ENCODE measurements around the gene EIF5AL1.

DNA sequence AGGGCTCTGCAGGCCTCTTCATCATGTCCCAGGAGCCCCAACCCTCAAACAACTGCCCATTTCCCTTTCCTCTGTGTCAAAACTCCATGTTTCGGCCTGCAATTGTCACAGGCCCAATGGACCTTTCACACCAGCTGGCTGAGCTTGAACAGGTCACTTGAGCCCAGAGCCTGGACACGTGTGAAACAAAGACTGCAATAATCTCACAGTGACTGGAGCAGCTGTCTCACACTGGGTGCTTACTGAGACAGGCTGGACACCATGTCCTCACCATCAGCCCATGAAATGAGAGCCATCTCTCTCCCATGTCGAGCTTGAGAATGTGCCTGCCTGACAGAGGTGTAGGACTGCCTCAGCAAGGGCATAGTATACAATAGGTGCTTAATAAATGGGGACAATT, 19.5 kb upstream of the EIF5AL1 start:
- no peak for TF ChIP-seq JUN (IDR thresholded peaks at IDR 0.05; ENCODE audit: borderline replicate concordance, low read depth, low read length)
- TF ChIP-seq JUN (CRISPR knock-in tag; IDR thresholded peaks at IDR 0.05; ENCODE audit: borderline replicate concordance): no peak
- TF ChIP-seq, protein P1, sequence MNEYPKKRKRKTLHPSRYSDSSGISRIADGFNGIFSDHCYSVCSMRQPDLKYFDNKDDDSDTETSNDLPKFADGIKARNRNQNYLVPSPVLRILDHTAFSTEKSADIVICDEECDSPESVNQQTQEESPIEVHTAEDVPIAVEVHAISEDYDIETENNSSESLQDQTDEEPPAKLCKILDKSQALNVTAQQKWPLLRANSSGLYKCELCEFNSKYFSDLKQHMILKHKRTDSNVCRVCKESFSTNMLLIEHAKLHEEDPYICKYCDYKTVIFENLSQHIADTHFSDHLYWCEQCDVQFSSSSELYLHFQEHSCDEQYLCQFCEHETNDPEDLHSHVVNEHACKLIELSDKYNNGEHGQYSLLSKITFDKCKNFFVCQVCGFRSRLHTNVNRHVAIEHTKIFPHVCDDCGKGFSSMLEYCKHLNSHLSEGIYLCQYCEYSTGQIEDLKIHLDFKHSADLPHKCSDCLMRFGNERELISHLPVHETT (CRISPR knock-in tag; conservative IDR thresholded peaks at IDR 0.05 in 1 of 2, IDR thresholded peaks at IDR 0.05 in 1 of 2): no peak
- TF ChIP-seq, protein P2, sequence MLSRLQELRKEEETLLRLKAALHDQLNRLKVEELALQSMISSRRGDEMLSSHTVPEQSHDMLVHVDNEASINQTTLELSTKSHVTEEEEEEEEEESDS (CRISPR knock-in tag; IDR thresholded peaks at IDR 0.05): no peak
- TF ChIP-seq ARID2 (IDR thresholded peaks at IDR 0.05): no peak
- no peak for TF ChIP-seq ETS2 (tag; IDR thresholded peaks at IDR 0.05; ENCODE audit: borderline replicate concordance, poor library complexity, severe bottlenecking)
- TF ChIP-seq, protein P3, sequence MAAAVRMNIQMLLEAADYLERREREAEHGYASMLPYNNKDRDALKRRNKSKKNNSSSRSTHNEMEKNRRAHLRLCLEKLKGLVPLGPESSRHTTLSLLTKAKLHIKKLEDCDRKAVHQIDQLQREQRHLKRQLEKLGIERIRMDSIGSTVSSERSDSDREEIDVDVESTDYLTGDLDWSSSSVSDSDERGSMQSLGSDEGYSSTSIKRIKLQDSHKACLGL (CRISPR knock-in tag; IDR thresholded peaks at IDR 0.05; ENCODE audit: borderline replicate concordance, poor library complexity, severe bottlenecking): no peak
- TF ChIP-seq, protein P4, sequence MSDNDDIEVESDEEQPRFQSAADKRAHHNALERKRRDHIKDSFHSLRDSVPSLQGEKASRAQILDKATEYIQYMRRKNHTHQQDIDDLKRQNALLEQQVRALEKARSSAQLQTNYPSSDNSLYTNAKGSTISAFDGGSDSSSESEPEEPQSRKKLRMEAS (CRISPR knock-in tag; IDR thresholded peaks at IDR 0.05): no peak
- TF ChIP-seq, protein P5, sequence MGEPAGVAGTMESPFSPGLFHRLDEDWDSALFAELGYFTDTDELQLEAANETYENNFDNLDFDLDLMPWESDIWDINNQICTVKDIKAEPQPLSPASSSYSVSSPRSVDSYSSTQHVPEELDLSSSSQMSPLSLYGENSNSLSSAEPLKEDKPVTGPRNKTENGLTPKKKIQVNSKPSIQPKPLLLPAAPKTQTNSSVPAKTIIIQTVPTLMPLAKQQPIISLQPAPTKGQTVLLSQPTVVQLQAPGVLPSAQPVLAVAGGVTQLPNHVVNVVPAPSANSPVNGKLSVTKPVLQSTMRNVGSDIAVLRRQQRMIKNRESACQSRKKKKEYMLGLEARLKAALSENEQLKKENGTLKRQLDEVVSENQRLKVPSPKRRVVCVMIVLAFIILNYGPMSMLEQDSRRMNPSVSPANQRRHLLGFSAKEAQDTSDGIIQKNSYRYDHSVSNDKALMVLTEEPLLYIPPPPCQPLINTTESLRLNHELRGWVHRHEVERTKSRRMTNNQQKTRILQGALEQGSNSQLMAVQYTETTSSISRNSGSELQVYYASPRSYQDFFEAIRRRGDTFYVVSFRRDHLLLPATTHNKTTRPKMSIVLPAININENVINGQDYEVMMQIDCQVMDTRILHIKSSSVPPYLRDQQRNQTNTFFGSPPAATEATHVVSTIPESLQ (CRISPR knock-in tag; IDR thresholded peaks at IDR 0.05): no peak
- TF ChIP-seq FIP1L1 (IDR thresholded peaks at IDR 0.05; ENCODE audit: low read depth, low read length, poor library complexity, severe bottlenecking): no peak
- no peak for TF ChIP-seq MYC (IDR thresholded peaks at IDR 0.05; ENCODE audit: low read depth, low read length)
- TF ChIP-seq MYC (CRISPR knock-in tag; IDR thresholded peaks at IDR 0.05; ENCODE audit: borderline replicate concordance, low read depth): no peak
- TF ChIP-seq KLF1 (tag; IDR thresholded peaks at IDR 0.05): no peak
- TF ChIP-seq, protein P6, sequence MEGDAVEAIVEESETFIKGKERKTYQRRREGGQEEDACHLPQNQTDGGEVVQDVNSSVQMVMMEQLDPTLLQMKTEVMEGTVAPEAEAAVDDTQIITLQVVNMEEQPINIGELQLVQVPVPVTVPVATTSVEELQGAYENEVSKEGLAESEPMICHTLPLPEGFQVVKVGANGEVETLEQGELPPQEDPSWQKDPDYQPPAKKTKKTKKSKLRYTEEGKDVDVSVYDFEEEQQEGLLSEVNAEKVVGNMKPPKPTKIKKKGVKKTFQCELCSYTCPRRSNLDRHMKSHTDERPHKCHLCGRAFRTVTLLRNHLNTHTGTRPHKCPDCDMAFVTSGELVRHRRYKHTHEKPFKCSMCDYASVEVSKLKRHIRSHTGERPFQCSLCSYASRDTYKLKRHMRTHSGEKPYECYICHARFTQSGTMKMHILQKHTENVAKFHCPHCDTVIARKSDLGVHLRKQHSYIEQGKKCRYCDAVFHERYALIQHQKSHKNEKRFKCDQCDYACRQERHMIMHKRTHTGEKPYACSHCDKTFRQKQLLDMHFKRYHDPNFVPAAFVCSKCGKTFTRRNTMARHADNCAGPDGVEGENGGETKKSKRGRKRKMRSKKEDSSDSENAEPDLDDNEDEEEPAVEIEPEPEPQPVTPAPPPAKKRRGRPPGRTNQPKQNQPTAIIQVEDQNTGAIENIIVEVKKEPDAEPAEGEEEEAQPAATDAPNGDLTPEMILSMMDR (IDR thresholded peaks at IDR 0.05 in 2 of 3, conservative IDR thresholded peaks at IDR 0.05 in 1 of 3; ENCODE audit: insufficient read depth in 2 of 3, low read depth in 1 of 3, low read length in 3 of 3): no peak
